C4-2B (cell line): Measurements from ENCODE around the gene ZNF609.

Experiments
- ZFX ChIP-seq: fragments of 450-650 bp; IDR thresholded peaks from 2 replicates; pipeline ENCODE4 v1.6.1; 2017
- TF ChIP-seq, protein P1 (sequence below): fragments of 450-650 bp; conservative IDR thresholded peaks from 2 replicates; pipeline ENCODE4 v1.5.1; 2017; ENCODE audit warnings: mild to moderate bottlenecking

DNA sequence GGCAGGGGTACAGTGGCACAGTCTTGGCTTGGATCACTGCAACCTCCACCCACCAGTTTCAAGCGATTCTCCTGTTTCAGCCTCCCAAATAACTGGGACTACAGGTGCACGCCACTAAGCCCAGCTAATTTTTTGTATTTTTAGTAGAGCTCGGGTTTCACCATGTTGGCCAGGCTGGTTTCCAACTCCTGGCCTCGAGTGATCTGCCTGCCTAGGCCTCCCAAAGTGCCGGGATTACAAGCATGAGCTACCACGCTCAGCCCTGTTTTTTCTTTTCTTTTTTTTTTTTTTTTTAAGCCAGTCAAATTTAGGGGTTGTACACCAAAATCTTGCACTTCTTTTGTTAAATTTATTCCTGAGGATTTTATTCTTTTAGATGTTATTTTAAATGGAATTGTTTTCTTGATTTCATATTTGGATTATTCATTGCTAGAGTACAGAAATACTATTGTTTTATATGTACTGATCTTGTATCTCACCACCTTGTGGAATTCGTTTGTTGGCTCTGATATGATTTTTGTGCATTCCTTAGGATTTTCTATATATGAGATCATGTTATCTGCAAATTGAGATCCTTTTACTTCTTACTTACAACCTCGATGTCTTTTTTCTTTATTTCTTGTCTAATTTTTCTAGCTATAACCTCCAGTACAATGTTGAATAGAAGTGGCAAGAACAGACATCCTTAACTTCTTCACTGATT lies 65.6 kb downstream of the ZNF609 start:
- TF ChIP-seq, protein P1, sequence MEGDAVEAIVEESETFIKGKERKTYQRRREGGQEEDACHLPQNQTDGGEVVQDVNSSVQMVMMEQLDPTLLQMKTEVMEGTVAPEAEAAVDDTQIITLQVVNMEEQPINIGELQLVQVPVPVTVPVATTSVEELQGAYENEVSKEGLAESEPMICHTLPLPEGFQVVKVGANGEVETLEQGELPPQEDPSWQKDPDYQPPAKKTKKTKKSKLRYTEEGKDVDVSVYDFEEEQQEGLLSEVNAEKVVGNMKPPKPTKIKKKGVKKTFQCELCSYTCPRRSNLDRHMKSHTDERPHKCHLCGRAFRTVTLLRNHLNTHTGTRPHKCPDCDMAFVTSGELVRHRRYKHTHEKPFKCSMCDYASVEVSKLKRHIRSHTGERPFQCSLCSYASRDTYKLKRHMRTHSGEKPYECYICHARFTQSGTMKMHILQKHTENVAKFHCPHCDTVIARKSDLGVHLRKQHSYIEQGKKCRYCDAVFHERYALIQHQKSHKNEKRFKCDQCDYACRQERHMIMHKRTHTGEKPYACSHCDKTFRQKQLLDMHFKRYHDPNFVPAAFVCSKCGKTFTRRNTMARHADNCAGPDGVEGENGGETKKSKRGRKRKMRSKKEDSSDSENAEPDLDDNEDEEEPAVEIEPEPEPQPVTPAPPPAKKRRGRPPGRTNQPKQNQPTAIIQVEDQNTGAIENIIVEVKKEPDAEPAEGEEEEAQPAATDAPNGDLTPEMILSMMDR = no peak
- no peak for TF ChIP-seq ZFX
